Measurements from ENCODE around the gene CELSR1. TPM values are rescaled to one million over a fixed set of nuclear protein-coding genes. Genes with fewer than 3 reads are reported as not detected.

Gene CELSR1
- total RNA-seq, 3 donors from 2014 or later, result 1.9 to 4.2 (median 2.5) TPM

- DNase-seq (no peak), ATAC-seq (no peak)
- H3K4me3 ChIP-seq, result no peak overlapping the region
- H3K4me1 ChIP-seq (ENCODE audit: low read depth), result no peaks in the 10 kb centered on the region
- no peaks in the 10 kb centered on the region for H3K36me3 ChIP-seq (ENCODE audit: low read depth)
- H3K9me3 ChIP-seq, result no peaks in the 10 kb centered on the region
- no peak for TF ChIP-seq CTCF (IDR thresholded peaks at IDR 0.05)
- intact Hi-C loops (cut with DNase I, micrococcal nuclease), result no loop called here
These were observed 209.5 kb downstream of the CELSR1 start for GRCh38 chr22:46327691-46328465.

GRCh38 chr22:46326066-46326680 is 211.2 kb downstream of the CELSR1 start:
- DNase-seq (no peak), ATAC-seq (no peak)
- intact Hi-C loops (cut with DNase I, micrococcal nuclease), result no loop called here
- TF ChIP-seq CTCF (IDR thresholded peaks at IDR 0.05), result no peak
- Histone ChIP-seq H3K9me3 (no peaks in the 10 kb centered on the region), H3K4me1 (ENCODE audit: low read depth) (no peaks in the 10 kb centered on the region), H3K4me3 (no peak overlapping the region), H3K36me3 (ENCODE audit: low read depth) (no peaks in the 10 kb centered on the region)

GRCh38 chr22:46323162-46323561 is 214.3 kb downstream of the CELSR1 start:
- intact Hi-C loops (cut with DNase I, micrococcal nuclease), result no loop called here
- no peaks in the 10 kb centered on the region for H3K36me3 ChIP-seq (ENCODE audit: low read depth)
- DNase-seq, result no peak
- H3K4me1 ChIP-seq (ENCODE audit: low read depth), result no peaks in the 10 kb centered on the region
- no peak for TF ChIP-seq CTCF (IDR thresholded peaks at IDR 0.05)
- ATAC-seq, result no peak
- no peaks in the 10 kb centered on the region for H3K9me3 ChIP-seq
- H3K4me3 ChIP-seq, result no peak overlapping the region

GRCh38 chr22:46322711-46323110 is 214.7 kb downstream of the CELSR1 start:
- no peak for DNase-seq
- H3K4me1 ChIP-seq (ENCODE audit: low read depth), result no peaks in the 10 kb centered on the region
- no peaks in the 10 kb centered on the region for H3K36me3 ChIP-seq (ENCODE audit: low read depth)
- no peak for ATAC-seq
- no peak for TF ChIP-seq CTCF (IDR thresholded peaks at IDR 0.05)
- H3K4me3 ChIP-seq, result no peak overlapping the region
- no peaks in the 10 kb centered on the region for H3K9me3 ChIP-seq
- intact Hi-C loops (cut with DNase I, micrococcal nuclease), result no loop called here

GRCh38 chr22:46320716-46321386 is 216.6 kb downstream of the CELSR1 start:
- DNase-seq (no peak), ATAC-seq (no peak)
- intact Hi-C loops (cut with DNase I, micrococcal nuclease), result no loop called here
- Histone ChIP-seq H3K4me1 (ENCODE audit: low read depth) (no peaks in the 10 kb centered on the region), H3K36me3 (ENCODE audit: low read depth) (no peaks in the 10 kb centered on the region), H3K9me3 (no peaks in the 10 kb centered on the region), H3K4me3 (no peak overlapping the region)
- no peak for TF ChIP-seq CTCF (IDR thresholded peaks at IDR 0.05)
